NCI-H2171 (cell line): ENCODE measurements around the gene OR2T27.
A peak's percentile ranks its signal among the peaks of the same experiment; 100 is the strongest.
"Not testable (repeated sequence)": the region's sequence is repeated elsewhere in the genome, so short reads cannot be mapped to it uniquely, and the experiment has no call there.

Source experiments
- DNase-seq: peaks from one replicate; lab custom pipeline; 2025; lab: John Stamatoyannopoulos, UW

The OR2T27 gene

GRCh38 chr1:248640906-248641305, 14.4 kb downstream of the OR2T27 start:
- not testable (repeated sequence) for DNase-seq

GRCh38 chr1:248639652-248640051, 15.7 kb downstream of the OR2T27 start:
- not testable (repeated sequence) for DNase-seq

DNA sequence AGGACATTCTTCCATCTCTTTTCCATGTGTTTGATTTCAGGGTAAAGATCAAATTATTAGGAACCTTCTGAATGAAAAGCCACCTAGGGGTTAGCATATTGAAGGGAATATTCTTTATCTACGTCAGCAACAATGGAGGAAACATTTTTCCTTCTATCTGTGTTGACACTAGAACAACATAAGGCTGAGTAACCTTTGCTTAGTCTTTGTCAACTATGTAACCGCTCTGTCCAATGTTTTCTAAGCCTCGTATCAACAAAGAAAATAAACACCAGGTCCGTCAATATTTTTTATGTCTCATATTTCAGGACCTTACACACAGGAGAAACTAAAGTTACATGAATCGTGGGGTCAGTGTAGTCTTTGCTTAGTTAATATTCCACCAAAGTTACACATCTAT, 18.7 kb downstream of the OR2T27 start:
- not testable (repeated sequence) for DNase-seq

DNA sequence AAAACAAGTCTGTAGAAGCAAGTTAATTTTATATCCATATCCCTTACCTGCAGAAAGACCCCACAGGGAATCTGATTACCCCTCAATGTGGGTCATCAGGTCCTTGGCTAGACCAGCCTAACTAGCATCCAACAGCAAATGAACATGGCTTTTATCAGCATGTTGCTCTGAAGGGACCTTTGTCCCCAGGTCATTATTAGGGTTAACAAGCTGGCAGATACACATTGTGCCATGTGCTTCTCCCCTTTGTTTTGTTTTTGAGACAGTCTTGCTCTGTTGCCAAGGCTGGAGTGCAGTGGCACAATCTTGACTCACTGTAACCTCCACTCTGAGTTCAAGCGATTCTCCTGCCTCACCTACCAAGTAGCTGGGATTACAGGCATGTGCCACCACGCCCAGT, 20.3 kb downstream of the OR2T27 start, which contains the start of gene OR2T11:
Gene OR2T11 (minus strand): TSS at position 101 of the 400 bp plus-strand sequence. CDS start 7,963 bp downstream, outside the sequence.
- not testable (repeated sequence) for DNase-seq

DNA sequence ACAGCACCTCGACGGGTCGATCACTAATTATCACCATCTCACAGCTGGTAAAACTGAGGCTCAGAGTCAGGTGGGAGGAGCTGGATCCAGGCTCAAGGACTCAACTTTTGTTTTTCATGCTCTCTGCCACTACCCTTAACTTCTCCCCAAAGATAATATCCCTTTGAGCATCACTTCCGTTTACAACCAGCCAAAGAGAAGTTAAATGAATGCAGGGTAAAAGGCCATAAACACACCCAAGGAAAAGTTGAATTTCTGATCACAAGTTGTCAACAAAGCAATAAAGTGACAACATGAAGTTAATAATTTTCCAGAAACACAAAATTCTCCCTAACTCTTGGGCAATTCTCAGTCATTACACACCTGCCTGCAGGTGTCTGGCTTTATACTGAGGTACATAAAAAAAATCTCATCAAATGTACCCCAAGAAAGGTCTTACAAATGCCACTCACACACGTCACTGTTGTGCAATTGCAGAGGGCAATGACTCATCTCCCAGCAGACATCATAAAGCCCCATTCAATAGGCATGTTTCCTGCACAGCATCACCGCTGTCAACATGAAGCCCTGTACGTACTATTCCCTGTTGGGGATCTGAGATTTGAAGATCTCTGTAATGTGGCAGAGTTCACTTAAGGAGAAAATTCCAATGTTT, 23.8 kb downstream of the OR2T27 start:
- DNase-seq = no peak

GRCh38 chr1:248630551-248630950, 24.8 kb downstream of the OR2T27 start:
- DNase-seq = no peak

DNA sequence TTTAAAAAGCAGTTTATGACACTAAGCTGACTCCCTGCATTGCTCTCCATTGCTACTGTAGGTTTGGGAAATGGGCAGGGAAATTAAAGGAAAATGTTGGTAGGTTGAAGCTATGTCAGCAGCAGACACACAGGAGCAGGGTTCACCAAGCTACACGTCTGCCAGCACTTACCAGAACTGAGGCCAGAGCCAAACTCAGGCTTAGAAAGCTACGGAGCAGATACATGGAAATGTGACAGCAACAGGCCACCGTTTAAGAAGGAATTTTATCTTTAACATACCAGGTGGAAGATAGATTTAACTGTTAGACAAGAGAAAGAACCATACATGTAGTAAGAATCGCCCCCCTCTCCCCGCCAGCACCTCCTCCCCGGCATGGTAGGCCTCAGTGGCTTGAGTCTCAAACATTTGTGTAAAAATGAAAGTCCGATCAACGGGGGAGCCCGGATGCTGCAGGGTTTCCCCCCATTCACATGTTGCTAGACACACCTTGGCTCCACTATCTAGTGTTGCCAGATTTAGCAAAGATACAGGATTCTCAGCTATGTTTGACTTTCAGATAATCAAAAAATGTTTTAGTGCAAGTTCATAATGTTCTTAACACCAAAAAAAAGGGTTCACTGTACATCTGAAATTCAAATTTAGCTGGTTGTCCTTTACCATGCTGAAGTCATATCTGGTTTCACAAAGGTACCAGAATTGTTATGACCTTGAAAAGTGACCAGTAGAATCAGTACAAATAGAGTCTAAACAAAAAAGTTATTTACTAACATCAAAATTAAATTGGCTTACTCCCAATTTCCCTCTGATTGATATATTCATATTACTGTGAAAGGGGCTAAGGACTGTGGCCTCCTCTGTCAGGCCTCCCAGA, 27.1 kb downstream of the OR2T27 start:
- no peak for DNase-seq

DNA sequence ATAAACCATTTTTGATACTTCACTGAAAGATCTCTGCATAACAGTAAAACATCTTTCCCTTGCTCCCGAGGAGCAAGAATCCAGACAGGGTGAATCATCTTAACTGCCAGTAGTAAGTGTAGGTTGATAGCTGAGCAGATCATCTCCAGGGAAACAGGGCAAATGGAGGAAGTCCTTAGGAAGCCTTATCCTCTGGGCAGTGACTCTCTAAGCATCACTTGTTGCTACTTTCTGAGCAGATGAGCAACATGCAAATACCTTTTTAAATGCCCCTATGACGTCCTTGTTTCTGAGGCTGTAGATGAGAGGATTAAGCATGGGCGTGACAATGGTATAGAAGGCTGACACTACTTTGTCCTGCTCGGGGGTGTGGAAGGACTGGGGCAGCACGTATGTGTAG, 29.4 kb downstream of the OR2T27 start:
- no peak for DNase-seq

GRCh38 chr1:248625166-248625565, 30.2 kb downstream of the OR2T27 start:
- no peak for DNase-seq

DNA sequence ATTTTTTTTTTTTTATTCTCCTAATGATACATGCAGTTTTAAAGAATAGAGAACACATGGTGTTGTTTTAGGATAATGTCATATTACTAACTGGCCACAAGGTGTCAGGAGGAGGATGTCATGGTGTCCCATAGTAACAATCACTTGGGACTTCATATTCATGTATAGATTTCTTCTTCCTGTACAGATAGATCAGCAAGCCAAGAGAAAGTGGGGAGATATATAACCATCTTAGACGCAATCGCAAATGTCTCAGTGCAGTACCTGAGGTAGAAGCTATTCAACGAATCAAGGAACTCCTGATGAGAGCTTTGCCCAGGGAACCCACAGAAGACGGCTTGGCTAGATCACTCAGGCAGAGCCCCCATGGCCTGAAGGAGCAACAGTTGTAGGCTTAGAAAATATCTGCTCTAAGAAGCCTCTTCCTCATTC, 32.7 kb downstream of the OR2T27 start:
- peak; percentile 2 for DNase-seq

DNA sequence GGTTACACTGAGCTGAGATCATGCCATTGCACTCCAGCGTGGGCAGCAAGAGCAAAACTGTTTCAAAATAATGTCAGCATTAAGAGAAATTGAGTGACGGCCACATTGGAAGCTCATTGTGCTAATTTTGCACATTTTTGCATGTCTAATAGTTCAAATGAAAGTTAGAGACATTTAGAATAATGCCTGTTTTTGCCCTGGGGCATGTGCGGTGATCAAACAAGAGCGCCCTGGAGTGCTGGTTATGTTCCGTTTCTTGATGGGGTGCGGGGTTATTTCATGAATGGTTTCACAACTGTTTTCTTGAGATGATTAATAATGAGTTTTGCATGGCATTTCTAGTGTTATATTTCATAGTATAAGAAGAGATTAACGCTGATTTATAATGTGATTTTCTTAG, 33.6 kb downstream of the OR2T27 start:
- DNase-seq = no peak

GRCh38 chr1:248618878-248619277, 36.5 kb downstream of the OR2T27 start:
- peak; percentile 42 for DNase-seq

DNA sequence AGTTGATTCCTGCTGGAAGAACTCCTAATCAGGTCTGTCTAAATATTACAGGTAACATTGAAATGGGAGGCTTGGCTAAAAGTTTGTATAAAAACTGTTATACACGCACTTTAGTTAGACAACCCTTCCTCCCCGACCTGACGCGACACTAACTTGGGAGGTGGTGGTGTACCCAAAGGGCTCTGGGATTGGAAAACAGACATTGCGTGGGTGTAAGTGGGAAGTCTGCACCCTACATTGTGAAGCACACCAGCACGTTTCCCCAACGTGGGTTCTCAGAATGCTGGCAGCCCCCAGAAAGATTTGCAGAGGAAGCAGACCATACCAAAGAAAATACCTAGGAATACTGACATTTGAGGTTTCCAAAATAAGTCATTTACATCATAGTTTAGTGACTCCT, 37.2 kb downstream of the OR2T27 start:
- no peak for DNase-seq

DNA sequence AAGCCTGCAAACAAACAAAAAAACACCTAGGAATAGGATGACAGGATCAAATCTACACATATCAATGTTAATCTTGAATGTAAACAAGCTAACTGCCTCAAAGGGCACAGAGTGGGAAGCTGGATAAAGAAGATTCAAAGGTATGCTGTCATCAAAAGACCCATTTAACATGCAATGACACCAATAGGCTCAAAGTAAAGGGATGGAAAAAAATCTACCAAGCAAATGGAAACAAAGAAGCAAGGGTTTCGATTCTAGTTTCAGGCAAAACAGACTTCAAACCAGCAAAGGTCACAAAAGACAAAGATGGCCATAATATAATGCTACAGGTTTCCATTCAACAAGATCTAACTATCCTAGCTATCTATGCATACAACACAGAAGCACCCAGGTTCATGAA, 41.6 kb downstream of the OR2T27 start:
- DNase-seq = no peak

- no peak for DNase-seq
Measured at GRCh38 chr1:248611883-248612414, 43.4 kb downstream of the OR2T27 start.

DNA sequence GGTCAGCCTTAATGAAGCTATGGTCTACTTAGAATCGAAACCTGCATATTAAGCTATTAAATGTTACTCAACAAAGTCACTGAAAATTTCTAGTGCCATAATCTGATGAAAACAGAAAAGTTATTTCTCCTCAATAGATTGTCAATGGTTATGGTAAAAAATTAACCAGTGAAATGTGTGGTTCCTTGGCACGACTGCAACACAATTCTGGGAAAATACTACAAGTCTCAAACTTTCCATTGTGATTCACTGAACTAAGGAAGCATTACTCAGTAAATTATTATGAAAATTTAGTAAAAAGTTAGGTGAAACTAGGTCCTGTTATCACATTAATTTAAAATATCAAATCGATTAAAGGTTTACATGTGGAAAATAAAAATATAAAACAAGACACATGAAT, 45.0 kb downstream of the OR2T27 start:
- DNase-seq = no peak
